ENCODE measurements around the gene QRFP. TPM values are rescaled to one million over a fixed set of nuclear protein-coding genes. Genes with fewer than 3 reads are reported as not detected.

QRFP gene
- total RNA-seq, 1 experiment from 2014 or later = not detected

DNA sequence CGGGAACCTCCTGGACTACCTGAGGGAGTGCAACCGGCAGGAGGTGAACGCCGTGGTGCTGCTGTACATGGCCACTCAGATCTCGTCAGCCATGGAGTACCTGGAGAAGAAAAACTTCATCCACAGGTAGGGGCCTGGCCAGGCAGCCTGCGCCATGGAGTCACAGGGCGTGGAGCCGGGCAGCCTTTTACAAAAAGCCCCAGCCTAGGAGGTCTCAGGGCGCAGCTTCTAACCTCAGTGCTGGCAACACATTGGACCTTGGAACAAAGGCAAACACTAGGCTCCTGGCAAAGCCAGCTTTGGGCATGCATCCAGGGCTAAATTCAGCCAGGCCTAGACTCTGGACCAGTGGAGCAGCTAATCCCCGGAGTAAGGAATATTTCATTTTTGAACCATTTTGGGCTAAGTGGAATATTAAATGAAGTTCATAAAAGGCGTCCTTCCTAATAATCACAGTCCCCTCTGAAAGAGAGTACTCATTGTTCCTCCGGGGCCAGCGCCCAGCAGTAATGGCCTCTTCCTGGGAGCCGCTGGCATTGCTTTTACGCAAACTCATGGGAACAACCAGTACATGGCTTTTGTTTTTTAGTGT, 23.6 kb downstream of the QRFP start:
- intact Hi-C loops (cut with micrococcal nuclease) = no loop called here
- no peaks in the 10 kb centered on the region; the same call in 1 of the 2 replicates for H4K20me1 ChIP-seq (ENCODE audit: insufficient read depth)

More for the DNA sequence above, 23.6 kb downstream of the QRFP start:
- H3K79me2 ChIP-seq (ENCODE audit: insufficient read depth, low read length) = peaks cover 20% of the 10 kb centered on the region; the same call in 1 of the 2 replicates
- no peak overlapping the region for H2AFZ ChIP-seq (ENCODE audit: low read depth, low read length, poor library complexity, severe bottlenecking)
- H3K9ac ChIP-seq (ENCODE audit: low read length) = no peak overlapping the region
- H3K9me2 ChIP-seq (ENCODE audit: insufficient read depth) = no peaks in the 10 kb centered on the region
- DNase-seq (ENCODE audit: low read depth, low spot score) (no peak), ATAC-seq (no peak)
- TF ChIP-seq TCF7L2 (IDR thresholded peaks at IDR 0.05; ENCODE audit: borderline replicate concordance, extremely low read depth, insufficient read depth, insufficient read length) (no peak), FOSL1 (IDR thresholded peaks at IDR 0.05; ENCODE audit: low read depth) (no peak), REST (IDR thresholded peaks at IDR 0.05; ENCODE audit: low read depth) (no peak)
- ChIA-PET POLR2A (no interaction called here), RAD21 (ENCODE audit: low non-redundant PET in 1 of 2, low total read pairs in 2 of 2, uncharacterized antibody in 2 of 2, unreplicated experiment in 2 of 2) (no interaction called here), CTCF (no interaction called here)
- no peaks in the 10 kb centered on the region for H3K4me1 ChIP-seq (ENCODE audit: control insufficient read depth in 1 of 2, insufficient read depth in 2 of 2, low read length in 2 of 2)
- H3K4me3 ChIP-seq (replicated peaks in 1 of 2; ENCODE audit: low read depth in 1 of 2, low read length in 2 of 2) = no peak overlapping the region
- H3K27me3 ChIP-seq (ENCODE audit: insufficient read depth, low read length) = no peaks in the 10 kb centered on the region
- no TSS peak for BruUV-seq (replicated peaks)
- no peak overlapping the region for H3K27ac ChIP-seq (ENCODE audit: low read depth, low read length)
- H3K4me2 ChIP-seq (ENCODE audit: low read length) = no peak overlapping the region
- no peaks in the 10 kb centered on the region for H3K9me3 ChIP-seq (ENCODE audit: control insufficient read depth in 1 of 2, insufficient read depth in 1 of 2, low read depth in 1 of 2, low read length in 2 of 2)
- H3K36me3 ChIP-seq (ENCODE audit: control insufficient read depth in 1 of 2, insufficient read depth in 2 of 2, low read length in 2 of 2) = peaks cover 22 to 35% of the 10 kb centered on the region in 2 experiments; a peak in 3 of 4 replicates
